ENCODE results near the gene TARS3.

GRCh38 chr15:101618076-101618475, 106.2 kb downstream of the TARS3 start:
- TF ChIP-seq, protein P1, sequence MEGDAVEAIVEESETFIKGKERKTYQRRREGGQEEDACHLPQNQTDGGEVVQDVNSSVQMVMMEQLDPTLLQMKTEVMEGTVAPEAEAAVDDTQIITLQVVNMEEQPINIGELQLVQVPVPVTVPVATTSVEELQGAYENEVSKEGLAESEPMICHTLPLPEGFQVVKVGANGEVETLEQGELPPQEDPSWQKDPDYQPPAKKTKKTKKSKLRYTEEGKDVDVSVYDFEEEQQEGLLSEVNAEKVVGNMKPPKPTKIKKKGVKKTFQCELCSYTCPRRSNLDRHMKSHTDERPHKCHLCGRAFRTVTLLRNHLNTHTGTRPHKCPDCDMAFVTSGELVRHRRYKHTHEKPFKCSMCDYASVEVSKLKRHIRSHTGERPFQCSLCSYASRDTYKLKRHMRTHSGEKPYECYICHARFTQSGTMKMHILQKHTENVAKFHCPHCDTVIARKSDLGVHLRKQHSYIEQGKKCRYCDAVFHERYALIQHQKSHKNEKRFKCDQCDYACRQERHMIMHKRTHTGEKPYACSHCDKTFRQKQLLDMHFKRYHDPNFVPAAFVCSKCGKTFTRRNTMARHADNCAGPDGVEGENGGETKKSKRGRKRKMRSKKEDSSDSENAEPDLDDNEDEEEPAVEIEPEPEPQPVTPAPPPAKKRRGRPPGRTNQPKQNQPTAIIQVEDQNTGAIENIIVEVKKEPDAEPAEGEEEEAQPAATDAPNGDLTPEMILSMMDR (IDR thresholded peaks at IDR 0.05), result no peak
- TF ChIP-seq, protein P2, sequence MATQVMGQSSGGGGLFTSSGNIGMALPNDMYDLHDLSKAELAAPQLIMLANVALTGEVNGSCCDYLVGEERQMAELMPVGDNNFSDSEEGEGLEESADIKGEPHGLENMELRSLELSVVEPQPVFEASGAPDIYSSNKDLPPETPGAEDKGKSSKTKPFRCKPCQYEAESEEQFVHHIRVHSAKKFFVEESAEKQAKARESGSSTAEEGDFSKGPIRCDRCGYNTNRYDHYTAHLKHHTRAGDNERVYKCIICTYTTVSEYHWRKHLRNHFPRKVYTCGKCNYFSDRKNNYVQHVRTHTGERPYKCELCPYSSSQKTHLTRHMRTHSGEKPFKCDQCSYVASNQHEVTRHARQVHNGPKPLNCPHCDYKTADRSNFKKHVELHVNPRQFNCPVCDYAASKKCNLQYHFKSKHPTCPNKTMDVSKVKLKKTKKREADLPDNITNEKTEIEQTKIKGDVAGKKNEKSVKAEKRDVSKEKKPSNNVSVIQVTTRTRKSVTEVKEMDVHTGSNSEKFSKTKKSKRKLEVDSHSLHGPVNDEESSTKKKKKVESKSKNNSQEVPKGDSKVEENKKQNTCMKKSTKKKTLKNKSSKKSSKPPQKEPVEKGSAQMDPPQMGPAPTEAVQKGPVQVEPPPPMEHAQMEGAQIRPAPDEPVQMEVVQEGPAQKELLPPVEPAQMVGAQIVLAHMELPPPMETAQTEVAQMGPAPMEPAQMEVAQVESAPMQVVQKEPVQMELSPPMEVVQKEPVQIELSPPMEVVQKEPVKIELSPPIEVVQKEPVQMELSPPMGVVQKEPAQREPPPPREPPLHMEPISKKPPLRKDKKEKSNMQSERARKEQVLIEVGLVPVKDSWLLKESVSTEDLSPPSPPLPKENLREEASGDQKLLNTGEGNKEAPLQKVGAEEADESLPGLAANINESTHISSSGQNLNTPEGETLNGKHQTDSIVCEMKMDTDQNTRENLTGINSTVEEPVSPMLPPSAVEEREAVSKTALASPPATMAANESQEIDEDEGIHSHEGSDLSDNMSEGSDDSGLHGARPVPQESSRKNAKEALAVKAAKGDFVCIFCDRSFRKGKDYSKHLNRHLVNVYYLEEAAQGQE (IDR thresholded peaks at IDR 0.05; ENCODE audit: insufficient read depth in 1 of 2, low read depth in 2 of 2, low read length in 1 of 2), result no peak
- TF ChIP-seq SIN3A (IDR thresholded peaks at IDR 0.05; ENCODE audit: borderline replicate concordance, insufficient read depth, low read depth, low read length) (no peak), TCF7L2 (IDR thresholded peaks at IDR 0.05; ENCODE audit: low read depth, low read length) (no peak), POLR2AphosphoS5 (IDR thresholded peaks at IDR 0.05; ENCODE audit: low read depth, low read length) (no peak)

All from Panc1 (cell line).